ENCODE measurements around the gene MED13L. TPM values are rescaled to one million over a fixed set of nuclear protein-coding genes. Genes with fewer than 3 reads are reported as not detected.

Gene MED13L
- total and polyA plus RNA-seq, 2 of the 4 experiments (the other 2 are of a cell fraction): 17.9 to 49.1 TPM

DNA sequence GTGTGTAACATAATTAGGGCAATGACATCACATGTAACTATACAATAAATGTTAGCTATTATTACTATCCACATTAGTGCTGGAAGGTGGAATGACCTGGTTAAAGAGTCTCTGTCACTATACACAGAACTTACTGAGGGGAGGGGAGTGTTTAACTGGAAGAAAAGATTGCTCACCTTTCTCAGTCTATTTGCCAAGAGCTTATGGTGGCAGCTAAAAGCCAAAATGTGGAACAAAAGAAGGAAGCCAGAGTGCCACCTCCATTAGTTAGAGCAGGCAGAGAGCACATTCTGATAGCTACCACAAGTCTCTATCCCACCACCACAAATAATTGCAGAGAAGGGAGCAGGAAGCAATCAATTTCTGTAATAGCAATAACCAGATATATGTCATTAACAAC is 124.4 kb downstream of the MED13L start:
- Histone ChIP-seq H4K20me1 (ENCODE audit: insufficient read depth, low read length) (peaks cover 83% of the 10 kb centered on the region), H2BK120ac (ENCODE audit: low read depth, low read length) (no peak overlapping the region), H3K9me3 (ENCODE audit: control insufficient read depth, insufficient read depth, low read length) (no peaks in the 10 kb centered on the region), H2AFZ (replicated peaks; ENCODE audit: low read length, poor library complexity) (no peak overlapping the region), H3K56ac (ENCODE audit: extremely low read depth, insufficient read depth, low read length) (no peak overlapping the region), H3K4me3 (ENCODE audit: insufficient read depth, low read depth, low read length) (no peak overlapping the region), H3K79me1 (ENCODE audit: low read depth in 1 of 2, low read length in 2 of 2) (peaks cover 33 to 84% of the 10 kb centered on the region in 2 experiments), H3K36me3 (ENCODE audit: control insufficient read depth, insufficient read depth, low read length) (no peaks in the 10 kb centered on the region), H2AK5ac (ENCODE audit: low read depth, low read length) (no peak overlapping the region), H3K23ac (ENCODE audit: low read depth, low read length) (no peak overlapping the region), H3K9ac (ENCODE audit: low read depth, low read length) (no peak overlapping the region), H3K27ac (ENCODE audit: insufficient read depth, low read length) (no peak overlapping the region), H2BK15ac (ENCODE audit: low read depth, low read length) (no peak overlapping the region), H2BK20ac (ENCODE audit: low read depth, low read length) (no peak overlapping the region), H2AK9ac (replicated peaks; ENCODE audit: low read depth, low read length, poor library complexity) (no peak overlapping the region), H3K18ac (ENCODE audit: low read depth, low read length) (peak overlapping the region; percentile 30; the same call in 1 of the 2 replicates), H3K14ac (replicated peaks; ENCODE audit: low read depth, low read length) (no peak overlapping the region), H4K8ac (ENCODE audit: low read depth in 2 of 2, low read length in 2 of 2) (no peak overlapping the region), H3K4me1 (ENCODE audit: control insufficient read depth, insufficient read depth, low read length) (peaks cover 13% of the 10 kb centered on the region), H3K4me2 (ENCODE audit: low read depth, low read length) (no peak overlapping the region; the same call in 1 of the 2 replicates), H3K27me3 (ENCODE audit: control insufficient read depth, insufficient read depth, low read length) (no peaks in the 10 kb centered on the region), H2BK5ac (ENCODE audit: low read depth, low read length, poor library complexity, severe bottlenecking) (no peak overlapping the region), H3K4ac (ENCODE audit: low read depth, low read length) (no peak overlapping the region), H4K91ac (ENCODE audit: insufficient read depth, low read depth, low read length) (no peak overlapping the region), H4K5ac (ENCODE audit: low read depth, low read length) (peak overlapping the region; percentile 14; the same call in 1 of the 2 replicates), H3K9me1 (ENCODE audit: insufficient read depth, low read length) (peaks cover 17% of the 10 kb centered on the region)
- intact Hi-C loops (cut with micrococcal nuclease): loop anchor here (5.0 kb wide), 1 partner anchor 34 kb away; no protein-coding TSS in a partner anchor
- dilution Hi-C loops (cut with HindIII; ENCODE audit: low sequenced_read_pairs, unreplicated experiment): no loop called here
- no TSS peak for BruUV-seq (replicated peaks)
- no peak for DNase-seq
- ATAC-seq (ENCODE audit: low read depth): no peak
- in situ Hi-C loops (cut with MboI; ENCODE audit: low sequenced_read_pairs): no loop called here
- TF ChIP-seq NFE2L2 (IDR thresholded peaks at IDR 0.05; ENCODE audit: low read depth, low read length) (no peak), MAZ (IDR thresholded peaks at IDR 0.05; ENCODE audit: borderline replicate concordance, low read depth, low read length) (no peak), MXI1 (IDR thresholded peaks at IDR 0.05; ENCODE audit: borderline replicate concordance, low read depth, low read length) (no peak), RAD21 (IDR thresholded peaks at IDR 0.05; ENCODE audit: low read length) (no peak), POLR2A (IDR thresholded peaks at IDR 0.05; ENCODE audit: low read depth, low read length) (no peak), MAFK (IDR thresholded peaks at IDR 0.05; ENCODE audit: low read depth, low read length) (no peak), SMC3 (IDR thresholded peaks at IDR 0.05; ENCODE audit: low read depth, low read length) (no peak), USF2 (IDR thresholded peaks at IDR 0.05; ENCODE audit: low read depth, low read length) (no peak), CHD1 (IDR thresholded peaks at IDR 0.05; ENCODE audit: low read depth, low read length) (no peak), CEBPB (IDR thresholded peaks at IDR 0.05; ENCODE audit: low read depth, low read length) (no peak), RFX5 (IDR thresholded peaks at IDR 0.05; ENCODE audit: low read depth, low read length) (no peak), BHLHE40 (IDR thresholded peaks at IDR 0.05; ENCODE audit: low read depth, low read length) (no peak), RCOR1 (IDR thresholded peaks at IDR 0.05; ENCODE audit: insufficient replicate concordance, low read length) (no peak), FOS (IDR thresholded peaks at IDR 0.05; ENCODE audit: low read depth, low read length) (no peak)
- TF ChIP-seq, protein P1, sequence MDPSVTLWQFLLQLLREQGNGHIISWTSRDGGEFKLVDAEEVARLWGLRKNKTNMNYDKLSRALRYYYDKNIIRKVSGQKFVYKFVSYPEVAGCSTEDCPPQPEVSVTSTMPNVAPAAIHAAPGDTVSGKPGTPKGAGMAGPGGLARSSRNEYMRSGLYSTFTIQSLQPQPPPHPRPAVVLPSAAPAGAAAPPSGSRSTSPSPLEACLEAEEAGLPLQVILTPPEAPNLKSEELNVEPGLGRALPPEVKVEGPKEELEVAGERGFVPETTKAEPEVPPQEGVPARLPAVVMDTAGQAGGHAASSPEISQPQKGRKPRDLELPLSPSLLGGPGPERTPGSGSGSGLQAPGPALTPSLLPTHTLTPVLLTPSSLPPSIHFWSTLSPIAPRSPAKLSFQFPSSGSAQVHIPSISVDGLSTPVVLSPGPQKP (IDR thresholded peaks at IDR 0.05; ENCODE audit: borderline replicate concordance, low read depth, low read length): no peak
- TF ChIP-seq, protein P2, sequence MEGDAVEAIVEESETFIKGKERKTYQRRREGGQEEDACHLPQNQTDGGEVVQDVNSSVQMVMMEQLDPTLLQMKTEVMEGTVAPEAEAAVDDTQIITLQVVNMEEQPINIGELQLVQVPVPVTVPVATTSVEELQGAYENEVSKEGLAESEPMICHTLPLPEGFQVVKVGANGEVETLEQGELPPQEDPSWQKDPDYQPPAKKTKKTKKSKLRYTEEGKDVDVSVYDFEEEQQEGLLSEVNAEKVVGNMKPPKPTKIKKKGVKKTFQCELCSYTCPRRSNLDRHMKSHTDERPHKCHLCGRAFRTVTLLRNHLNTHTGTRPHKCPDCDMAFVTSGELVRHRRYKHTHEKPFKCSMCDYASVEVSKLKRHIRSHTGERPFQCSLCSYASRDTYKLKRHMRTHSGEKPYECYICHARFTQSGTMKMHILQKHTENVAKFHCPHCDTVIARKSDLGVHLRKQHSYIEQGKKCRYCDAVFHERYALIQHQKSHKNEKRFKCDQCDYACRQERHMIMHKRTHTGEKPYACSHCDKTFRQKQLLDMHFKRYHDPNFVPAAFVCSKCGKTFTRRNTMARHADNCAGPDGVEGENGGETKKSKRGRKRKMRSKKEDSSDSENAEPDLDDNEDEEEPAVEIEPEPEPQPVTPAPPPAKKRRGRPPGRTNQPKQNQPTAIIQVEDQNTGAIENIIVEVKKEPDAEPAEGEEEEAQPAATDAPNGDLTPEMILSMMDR (conservative IDR thresholded peaks at IDR 0.05; ENCODE audit: low read depth, low read length): no peak
- ChIA-PET POLR2A (ENCODE audit: unreplicated experiment) (no interaction called here), CTCF (no interaction called here)
